DND-41 (cell line): Measurements from ENCODE around the gene PHC3.

Source experiments
- EZH2 ChIP-seq: IDR thresholded peaks from 3 replicates; pipeline ENCODE4 v1.6.1; 2012; ENCODE audit warnings: borderline replicate concordance, low read depth, mild to moderate bottlenecking, moderate library complexity, low read length, inconsistent platforms; ENCODE audit not compliant: severe bottlenecking
- TF ChIP-seq, protein P1 (sequence below): IDR thresholded peaks from 2 replicates; pipeline ENCODE4 v1.5.1; 2012; ENCODE audit warnings: borderline replicate concordance, low read length, moderate library complexity, mild to moderate bottlenecking; ENCODE audit not compliant: poor library complexity, severe bottlenecking; ENCODE audit errors: extremely low read depth

- TF ChIP-seq, protein P1, sequence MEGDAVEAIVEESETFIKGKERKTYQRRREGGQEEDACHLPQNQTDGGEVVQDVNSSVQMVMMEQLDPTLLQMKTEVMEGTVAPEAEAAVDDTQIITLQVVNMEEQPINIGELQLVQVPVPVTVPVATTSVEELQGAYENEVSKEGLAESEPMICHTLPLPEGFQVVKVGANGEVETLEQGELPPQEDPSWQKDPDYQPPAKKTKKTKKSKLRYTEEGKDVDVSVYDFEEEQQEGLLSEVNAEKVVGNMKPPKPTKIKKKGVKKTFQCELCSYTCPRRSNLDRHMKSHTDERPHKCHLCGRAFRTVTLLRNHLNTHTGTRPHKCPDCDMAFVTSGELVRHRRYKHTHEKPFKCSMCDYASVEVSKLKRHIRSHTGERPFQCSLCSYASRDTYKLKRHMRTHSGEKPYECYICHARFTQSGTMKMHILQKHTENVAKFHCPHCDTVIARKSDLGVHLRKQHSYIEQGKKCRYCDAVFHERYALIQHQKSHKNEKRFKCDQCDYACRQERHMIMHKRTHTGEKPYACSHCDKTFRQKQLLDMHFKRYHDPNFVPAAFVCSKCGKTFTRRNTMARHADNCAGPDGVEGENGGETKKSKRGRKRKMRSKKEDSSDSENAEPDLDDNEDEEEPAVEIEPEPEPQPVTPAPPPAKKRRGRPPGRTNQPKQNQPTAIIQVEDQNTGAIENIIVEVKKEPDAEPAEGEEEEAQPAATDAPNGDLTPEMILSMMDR: no peak
- no peak for TF ChIP-seq EZH2
Measured at GRCh38 chr3:170128259-170128976, 53.1 kb downstream of the PHC3 start.
